Cardiac fibroblast (primary cell): ENCODE results near the gene CCDC81.
"Not testable (repeated sequence)": the region's sequence is repeated elsewhere in the genome, so short reads cannot be mapped to it uniquely, and the experiment has no call there.

ENCODE experiments used
- DNase-seq, 2 donors: peaks; one replicate each; pipeline versions ENCODE4 v3.0.0 to v3.0.0-alpha.2; 2010; ENCODE audit warnings: low read depth in 2 of 2
- H3K4me3 ChIP-seq, 2 donors: replicated peaks in 1 of 2; 1 replicate in 1 of 2; 2 replicates in 1 of 2; pipeline ENCODE4 v1.5.1; 2011; ENCODE audit warnings: low read depth in 2 of 2, low read length in 2 of 2, mild to moderate bottlenecking in 2 of 2, moderate library complexity in 1 of 2
- TF ChIP-seq, protein P1 (sequence below): IDR thresholded peaks from one replicate; pipeline ENCODE4 v1.5.1; 2011; ENCODE audit warnings: low read depth, mild to moderate bottlenecking, low read length, inconsistent platforms

Gene CCDC81

DNA sequence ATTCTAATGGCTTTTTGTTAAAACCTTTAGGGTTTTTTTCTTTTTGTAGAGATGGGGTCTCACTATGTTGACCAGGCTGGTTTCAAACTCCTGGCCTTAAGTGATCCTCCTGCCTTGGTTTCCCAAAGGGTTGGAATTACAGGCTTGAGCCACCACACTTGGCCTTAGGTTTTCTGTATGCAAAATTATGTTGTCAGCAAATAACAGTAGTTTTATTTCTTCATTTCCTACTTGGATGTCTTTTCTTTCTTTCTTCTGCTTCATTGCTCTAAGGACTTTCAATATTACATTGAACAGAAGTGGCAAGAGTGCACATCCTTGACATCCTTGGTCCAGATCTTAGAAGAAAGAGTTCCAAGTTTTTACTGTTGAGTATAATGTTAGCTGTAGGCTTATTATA lies 52.8 kb downstream of the CCDC81 start:
- no peak for DNase-seq
- no peak overlapping the region for H3K4me3 ChIP-seq
- TF ChIP-seq, protein P1, sequence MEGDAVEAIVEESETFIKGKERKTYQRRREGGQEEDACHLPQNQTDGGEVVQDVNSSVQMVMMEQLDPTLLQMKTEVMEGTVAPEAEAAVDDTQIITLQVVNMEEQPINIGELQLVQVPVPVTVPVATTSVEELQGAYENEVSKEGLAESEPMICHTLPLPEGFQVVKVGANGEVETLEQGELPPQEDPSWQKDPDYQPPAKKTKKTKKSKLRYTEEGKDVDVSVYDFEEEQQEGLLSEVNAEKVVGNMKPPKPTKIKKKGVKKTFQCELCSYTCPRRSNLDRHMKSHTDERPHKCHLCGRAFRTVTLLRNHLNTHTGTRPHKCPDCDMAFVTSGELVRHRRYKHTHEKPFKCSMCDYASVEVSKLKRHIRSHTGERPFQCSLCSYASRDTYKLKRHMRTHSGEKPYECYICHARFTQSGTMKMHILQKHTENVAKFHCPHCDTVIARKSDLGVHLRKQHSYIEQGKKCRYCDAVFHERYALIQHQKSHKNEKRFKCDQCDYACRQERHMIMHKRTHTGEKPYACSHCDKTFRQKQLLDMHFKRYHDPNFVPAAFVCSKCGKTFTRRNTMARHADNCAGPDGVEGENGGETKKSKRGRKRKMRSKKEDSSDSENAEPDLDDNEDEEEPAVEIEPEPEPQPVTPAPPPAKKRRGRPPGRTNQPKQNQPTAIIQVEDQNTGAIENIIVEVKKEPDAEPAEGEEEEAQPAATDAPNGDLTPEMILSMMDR, result no peak

GRCh38 chr11:86431258-86431657 lies 56.6 kb downstream of the CCDC81 start:
- TF ChIP-seq, protein P1, result no peak
- no peak overlapping the region for H3K4me3 ChIP-seq
- DNase-seq, result no peak

- H3K4me3 ChIP-seq, DNase-seq: not testable (repeated sequence)
Observed at GRCh38 chr11:86433361-86434095, 58.8 kb downstream of the CCDC81 start.

- DNase-seq, result no peak
- TF ChIP-seq, protein P1, result no peak
- H3K4me3 ChIP-seq, result no peak overlapping the region
Observed at GRCh38 chr11:86435711-86436110, 61.0 kb downstream of the CCDC81 start.

- peak in 1 of 2 donors; percentile 33 for DNase-seq
- H3K4me3 ChIP-seq, result no peak overlapping the region
- TF ChIP-seq, protein P1, result no peak
Observed at GRCh38 chr11:86438685-86439084, 64.0 kb downstream of the CCDC81 start.

- TF ChIP-seq, protein P1, result no peak
- peak; percentile 82 to 91 for DNase-seq
- no peak overlapping the region for H3K4me3 ChIP-seq
Observed at GRCh38 chr11:86440305-86440716, 65.6 kb downstream of the CCDC81 start.

DNA sequence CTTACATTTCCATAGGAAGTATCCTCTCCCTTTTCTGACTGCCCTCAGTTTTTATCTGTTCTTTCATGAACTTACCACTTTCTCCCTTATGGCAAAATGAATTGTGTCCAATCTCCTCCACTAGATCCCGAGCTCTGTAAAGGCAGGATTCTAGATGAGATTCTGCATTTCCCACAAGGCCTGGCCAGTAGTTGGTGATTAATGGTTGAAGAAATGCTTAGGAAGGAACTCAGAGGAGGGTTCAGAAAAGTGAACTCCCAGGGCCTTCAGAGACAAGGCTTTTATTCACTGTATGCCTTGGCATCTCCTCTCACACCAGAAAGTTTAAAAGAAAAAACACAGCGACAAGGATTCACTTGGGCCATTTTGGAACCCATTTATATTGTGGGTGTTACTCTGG lies 66.2 kb downstream of the CCDC81 start:
- no peak overlapping the region for H3K4me3 ChIP-seq
- TF ChIP-seq, protein P1, result no peak
- DNase-seq, result no peak
